Measurements from ENCODE around the gene LDHD.

- TF ChIP-seq, protein P1, sequence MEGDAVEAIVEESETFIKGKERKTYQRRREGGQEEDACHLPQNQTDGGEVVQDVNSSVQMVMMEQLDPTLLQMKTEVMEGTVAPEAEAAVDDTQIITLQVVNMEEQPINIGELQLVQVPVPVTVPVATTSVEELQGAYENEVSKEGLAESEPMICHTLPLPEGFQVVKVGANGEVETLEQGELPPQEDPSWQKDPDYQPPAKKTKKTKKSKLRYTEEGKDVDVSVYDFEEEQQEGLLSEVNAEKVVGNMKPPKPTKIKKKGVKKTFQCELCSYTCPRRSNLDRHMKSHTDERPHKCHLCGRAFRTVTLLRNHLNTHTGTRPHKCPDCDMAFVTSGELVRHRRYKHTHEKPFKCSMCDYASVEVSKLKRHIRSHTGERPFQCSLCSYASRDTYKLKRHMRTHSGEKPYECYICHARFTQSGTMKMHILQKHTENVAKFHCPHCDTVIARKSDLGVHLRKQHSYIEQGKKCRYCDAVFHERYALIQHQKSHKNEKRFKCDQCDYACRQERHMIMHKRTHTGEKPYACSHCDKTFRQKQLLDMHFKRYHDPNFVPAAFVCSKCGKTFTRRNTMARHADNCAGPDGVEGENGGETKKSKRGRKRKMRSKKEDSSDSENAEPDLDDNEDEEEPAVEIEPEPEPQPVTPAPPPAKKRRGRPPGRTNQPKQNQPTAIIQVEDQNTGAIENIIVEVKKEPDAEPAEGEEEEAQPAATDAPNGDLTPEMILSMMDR (IDR thresholded peaks at IDR 0.05; ENCODE audit: borderline replicate concordance, extremely low read depth, low read length, poor library complexity, severe bottlenecking) = no peak
- TF ChIP-seq EZH2 (IDR thresholded peaks at IDR 0.05; ENCODE audit: borderline replicate concordance, low read depth, low read length, severe bottlenecking) = no peak
These were observed 4.4 kb downstream of the LDHD start for GRCh38 chr16:75111961-75112733.
